Transverse colon (tissue), 4 donors: ENCODE measurements around the gene UBE2V1.

Experiments
- POLR2AphosphoS5 ChIP-seq, 3 donors: sonication (generic); formaldehyde crosslinking; IDR thresholded peaks; one replicate each; pipeline ENCODE4 v1.6.1; 2016; ENCODE audit warnings: antibody characterized with exemption in 3 of 3
- TF ChIP-seq, protein P1 (sequence below), 5 experiments: fragments of 200-600 bp in 3 of 5; fragments of 450-650 bp in 2 of 5; sonication (generic) in 3 of 5; IDR thresholded peaks; 1 replicate in 2 of 5; 2 replicates in 3 of 5; pipeline ENCODE4 v1.5.1; 2016 to 2017; ENCODE audit warnings: antibody characterized with exemption in 5 of 5, inconsistent platforms in 3 of 5, mild to moderate bottlenecking in 2 of 5, moderate library complexity in 1 of 5

DNA sequence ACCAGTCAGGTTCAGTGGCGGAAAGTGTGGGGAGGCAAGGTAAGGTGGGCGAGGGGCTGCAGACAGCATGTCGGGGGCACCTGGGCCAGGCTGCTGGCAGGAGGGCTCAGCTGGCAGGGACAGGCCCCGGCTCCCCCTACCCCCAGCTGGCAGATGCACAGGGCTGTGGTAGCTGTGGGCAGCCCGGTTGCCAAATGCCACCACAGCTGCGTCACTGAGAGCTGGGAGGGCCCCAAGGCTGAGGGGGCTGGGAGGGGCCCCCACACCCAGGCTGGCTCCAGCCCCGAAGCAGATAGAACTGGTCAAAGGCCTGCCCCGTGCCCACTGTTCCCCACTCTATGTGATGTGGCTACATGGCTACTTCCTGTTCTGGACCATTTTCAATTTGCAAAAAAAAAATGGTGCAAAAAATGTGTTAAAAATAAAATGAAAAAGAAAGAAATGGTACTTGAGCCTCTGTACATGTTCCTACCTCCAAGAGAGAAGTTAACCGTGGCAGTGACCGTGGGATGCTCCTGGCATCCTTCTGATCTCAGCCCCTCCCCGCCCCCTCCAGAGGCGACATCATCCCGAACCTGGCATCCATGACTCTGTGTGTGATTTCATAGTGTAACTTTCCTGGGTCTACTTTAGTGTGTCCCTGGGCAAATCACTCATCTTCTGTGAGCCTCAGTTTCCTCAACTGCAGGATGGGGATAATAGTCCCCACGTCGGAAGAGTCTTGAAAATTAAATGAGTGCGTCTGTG lies 64.4 kb downstream of the UBE2V1 start:
- TF ChIP-seq, protein P1, sequence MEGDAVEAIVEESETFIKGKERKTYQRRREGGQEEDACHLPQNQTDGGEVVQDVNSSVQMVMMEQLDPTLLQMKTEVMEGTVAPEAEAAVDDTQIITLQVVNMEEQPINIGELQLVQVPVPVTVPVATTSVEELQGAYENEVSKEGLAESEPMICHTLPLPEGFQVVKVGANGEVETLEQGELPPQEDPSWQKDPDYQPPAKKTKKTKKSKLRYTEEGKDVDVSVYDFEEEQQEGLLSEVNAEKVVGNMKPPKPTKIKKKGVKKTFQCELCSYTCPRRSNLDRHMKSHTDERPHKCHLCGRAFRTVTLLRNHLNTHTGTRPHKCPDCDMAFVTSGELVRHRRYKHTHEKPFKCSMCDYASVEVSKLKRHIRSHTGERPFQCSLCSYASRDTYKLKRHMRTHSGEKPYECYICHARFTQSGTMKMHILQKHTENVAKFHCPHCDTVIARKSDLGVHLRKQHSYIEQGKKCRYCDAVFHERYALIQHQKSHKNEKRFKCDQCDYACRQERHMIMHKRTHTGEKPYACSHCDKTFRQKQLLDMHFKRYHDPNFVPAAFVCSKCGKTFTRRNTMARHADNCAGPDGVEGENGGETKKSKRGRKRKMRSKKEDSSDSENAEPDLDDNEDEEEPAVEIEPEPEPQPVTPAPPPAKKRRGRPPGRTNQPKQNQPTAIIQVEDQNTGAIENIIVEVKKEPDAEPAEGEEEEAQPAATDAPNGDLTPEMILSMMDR (IDR thresholded peaks at IDR 0.05): no peak
- TF ChIP-seq POLR2AphosphoS5 (IDR thresholded peaks at IDR 0.05): no peak
